ENCODE results near the gene TMEM161A. TPM values are rescaled to one million over a fixed set of nuclear protein-coding genes. Genes with fewer than 3 reads are reported as not detected.

Gene TMEM161A
- total RNA-seq, 2 donors from 2014 or later, result 56.1 to 66.6 TPM

GRCh38 chr19:19160461-19161035 is 22.3 kb upstream of the TMEM161A start:
- H3K4me1 ChIP-seq (ENCODE audit: control insufficient read depth, insufficient read depth, low read length), result no peaks in the 10 kb centered on the region
- Mint-ChIP-seq H3K4me3 (no peak overlapping the region), H3K27ac (no peak overlapping the region), H3K4me1 (no peaks in the 10 kb centered on the region), H3K9me3 (peaks cover 5% of the 10 kb centered on the region), H3K36me3 (ENCODE audit: low read depth) (peaks cover 8% of the 10 kb centered on the region), H3K27me3 (ENCODE audit: insufficient read depth) (peaks cover 18% of the 10 kb centered on the region)
- H3K9me3 ChIP-seq (ENCODE audit: control insufficient read depth, low read length), result no peaks in the 10 kb centered on the region
- no peak overlapping the region for H3K27ac ChIP-seq (ENCODE audit: low read depth, low read length)
- no peak overlapping the region for H3K4me3 ChIP-seq (ENCODE audit: low read length)
- no peaks in the 10 kb centered on the region for H3K27me3 ChIP-seq (ENCODE audit: control insufficient read depth, insufficient read depth, low read length, poor library complexity, severe bottlenecking)
- H3K36me3 ChIP-seq (ENCODE audit: control insufficient read depth, insufficient read depth, low read length), result no peaks in the 10 kb centered on the region
- no peak overlapping the region for H3K9ac ChIP-seq (ENCODE audit: extremely low read depth, low read length, poor library complexity, severe bottlenecking)
- DNase-seq, result no peak
- WGBS, 2 experiments (ENCODE audit: insufficient coverage in 1 of 2, insufficient read length in 1 of 2), result 83 to 100% methylated on average over 1 to 22 of the region's 26 CpGs
- TF ChIP-seq CTCF (conservative IDR thresholded peaks at IDR 0.05), result no peak

GRCh38 chr19:19159534-19159933 is 21.3 kb upstream of the TMEM161A start:
- H3K4me3 Mint-ChIP-seq, result no peak overlapping the region
- 100% methylated on average over 1 of the region's 4 CpGs; no CpG with 5 or more reads in 1 of the 2 experiments for WGBS, 2 experiments (ENCODE audit: insufficient coverage in 1 of 2, insufficient read length in 1 of 2)

GRCh38 chr19:19157808-19158207 is 19.5 kb upstream of the TMEM161A start:
- peaks cover 20% of the 10 kb centered on the region for H3K27me3 Mint-ChIP-seq (ENCODE audit: insufficient read depth)
- DNase-seq, result no peak
- Histone ChIP-seq H3K4me1 (ENCODE audit: control insufficient read depth, insufficient read depth, low read length) (no peaks in the 10 kb centered on the region), H3K27ac (ENCODE audit: low read depth, low read length) (no peak overlapping the region), H3K36me3 (ENCODE audit: control insufficient read depth, insufficient read depth, low read length) (no peaks in the 10 kb centered on the region), H3K27me3 (ENCODE audit: control insufficient read depth, insufficient read depth, low read length, poor library complexity, severe bottlenecking) (no peaks in the 10 kb centered on the region), H3K4me3 (ENCODE audit: low read length) (no peak overlapping the region), H3K9ac (ENCODE audit: extremely low read depth, low read length, poor library complexity, severe bottlenecking) (no peak overlapping the region), H3K9me3 (ENCODE audit: control insufficient read depth, low read length) (no peaks in the 10 kb centered on the region)
- no peaks in the 10 kb centered on the region for H3K4me1 Mint-ChIP-seq
- 90 to 91% methylated on average over 4 to 6 of the region's 6 CpGs for WGBS, 2 experiments (ENCODE audit: insufficient coverage in 1 of 2, insufficient read length in 1 of 2)
- H3K9me3 Mint-ChIP-seq, result peaks cover 6% of the 10 kb centered on the region
- no peak for TF ChIP-seq CTCF (conservative IDR thresholded peaks at IDR 0.05)
- H3K36me3 Mint-ChIP-seq (ENCODE audit: low read depth), result peaks cover 10% of the 10 kb centered on the region
- no peak overlapping the region for H3K4me3 Mint-ChIP-seq
- H3K27ac Mint-ChIP-seq, result no peak overlapping the region

More at GRCh38 chr19:19159534-19159933, 21.3 kb upstream of the TMEM161A start:
- Histone ChIP-seq H3K4me1 (ENCODE audit: control insufficient read depth, insufficient read depth, low read length) (no peaks in the 10 kb centered on the region), H3K27ac (ENCODE audit: low read depth, low read length) (no peak overlapping the region), H3K27me3 (ENCODE audit: control insufficient read depth, insufficient read depth, low read length, poor library complexity, severe bottlenecking) (no peaks in the 10 kb centered on the region), H3K36me3 (ENCODE audit: control insufficient read depth, insufficient read depth, low read length) (no peaks in the 10 kb centered on the region), H3K9ac (ENCODE audit: extremely low read depth, low read length, poor library complexity, severe bottlenecking) (no peak overlapping the region), H3K9me3 (ENCODE audit: control insufficient read depth, low read length) (no peaks in the 10 kb centered on the region), H3K4me3 (ENCODE audit: low read length) (no peak overlapping the region)
- Mint-ChIP-seq H3K9me3 (peaks cover 6% of the 10 kb centered on the region), H3K4me1 (no peaks in the 10 kb centered on the region), H3K27ac (no peak overlapping the region), H3K27me3 (ENCODE audit: insufficient read depth) (peaks cover 20% of the 10 kb centered on the region), H3K36me3 (ENCODE audit: low read depth) (peaks cover 10% of the 10 kb centered on the region)
- no peak for TF ChIP-seq CTCF (conservative IDR thresholded peaks at IDR 0.05)
- DNase-seq, result no peak
